G401.6 (cell line): ENCODE results near the gene SLC16A8.

Experiments used
- FAIRE-seq: peaks from 2 replicates; lab custom pipeline; 2012; peaks lifted over from hg19 to GRCh38; lab: Jason Lieb, UNC

The SLC16A8 gene

DNA sequence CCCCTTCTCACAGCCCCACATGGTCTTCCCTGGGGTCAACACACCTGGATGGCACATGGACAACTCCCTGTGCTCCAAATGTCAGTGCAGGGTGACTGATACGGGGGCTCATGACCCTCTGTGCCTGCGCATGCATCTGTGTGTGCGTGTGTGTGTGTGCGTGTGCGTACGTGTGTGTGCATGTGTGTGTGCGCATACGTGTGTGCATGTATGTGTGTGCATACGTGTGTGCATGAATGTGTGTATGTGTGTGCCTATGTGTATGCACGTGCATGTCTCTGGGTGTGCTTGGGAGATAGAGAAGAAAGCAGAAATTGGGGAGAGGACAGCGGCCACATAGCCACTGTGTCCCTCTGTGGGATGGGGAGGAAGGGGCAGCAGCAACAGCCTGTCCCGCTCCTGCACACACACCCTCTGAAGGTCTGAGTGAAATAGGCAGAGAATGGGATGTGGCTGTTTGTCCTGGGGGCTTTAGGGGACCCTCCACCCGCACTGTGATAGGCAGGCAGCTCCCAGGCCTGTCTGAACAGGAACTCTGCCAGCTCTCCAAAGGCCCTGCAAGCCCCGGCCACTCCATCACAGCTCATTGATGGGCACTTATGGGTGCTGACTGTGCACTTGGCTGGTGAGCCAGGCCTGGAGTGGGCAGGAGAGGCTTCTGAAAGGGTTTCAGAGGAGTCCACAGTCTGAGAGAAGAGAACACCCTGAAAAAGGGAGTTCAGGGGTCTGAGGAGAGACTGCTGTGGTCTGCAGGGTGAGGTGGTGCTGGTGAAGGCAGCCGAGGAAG lies 55.4 kb downstream of the SLC16A8 start:
- no peak for FAIRE-seq
